SK-N-MC (cell line): ENCODE data around the gene SLC4A5.

Source experiments
- EZH2 ChIP-seq: fragments of 200-600 bp; sonication (generic); IDR thresholded peaks from one replicate; pipeline ENCODE4 v1.6.1; 2017; ENCODE audit warnings: antibody characterized with exemption
- POLR2AphosphoS5 ChIP-seq: IDR thresholded peaks from 2 replicates; pipeline ENCODE4 v1.6.1; 2012; ENCODE audit warnings: mild to moderate bottlenecking, low read depth, low read length, borderline replicate concordance

- no peak for TF ChIP-seq EZH2
- no peak for TF ChIP-seq POLR2AphosphoS5
Measured at GRCh38 chr2:74375838-74376237, 32.6 kb upstream of the SLC4A5 start.
